Measurements from ENCODE around the gene GUCY1A1. TPM values are rescaled to one million over a fixed set of nuclear protein-coding genes. Genes with fewer than 3 reads are reported as not detected.

Gene GUCY1A1, protein sequence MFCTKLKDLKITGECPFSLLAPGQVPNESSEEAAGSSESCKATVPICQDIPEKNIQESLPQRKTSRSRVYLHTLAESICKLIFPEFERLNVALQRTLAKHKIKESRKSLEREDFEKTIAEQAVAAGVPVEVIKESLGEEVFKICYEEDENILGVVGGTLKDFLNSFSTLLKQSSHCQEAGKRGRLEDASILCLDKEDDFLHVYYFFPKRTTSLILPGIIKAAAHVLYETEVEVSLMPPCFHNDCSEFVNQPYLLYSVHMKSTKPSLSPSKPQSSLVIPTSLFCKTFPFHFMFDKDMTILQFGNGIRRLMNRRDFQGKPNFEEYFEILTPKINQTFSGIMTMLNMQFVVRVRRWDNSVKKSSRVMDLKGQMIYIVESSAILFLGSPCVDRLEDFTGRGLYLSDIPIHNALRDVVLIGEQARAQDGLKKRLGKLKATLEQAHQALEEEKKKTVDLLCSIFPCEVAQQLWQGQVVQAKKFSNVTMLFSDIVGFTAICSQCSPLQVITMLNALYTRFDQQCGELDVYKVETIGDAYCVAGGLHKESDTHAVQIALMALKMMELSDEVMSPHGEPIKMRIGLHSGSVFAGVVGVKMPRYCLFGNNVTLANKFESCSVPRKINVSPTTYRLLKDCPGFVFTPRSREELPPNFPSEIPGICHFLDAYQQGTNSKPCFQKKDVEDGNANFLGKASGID
- under 1 TPM in 1 of 2 experiments, not detected in 1; 0.07 TPM for total RNA-seq

DNA sequence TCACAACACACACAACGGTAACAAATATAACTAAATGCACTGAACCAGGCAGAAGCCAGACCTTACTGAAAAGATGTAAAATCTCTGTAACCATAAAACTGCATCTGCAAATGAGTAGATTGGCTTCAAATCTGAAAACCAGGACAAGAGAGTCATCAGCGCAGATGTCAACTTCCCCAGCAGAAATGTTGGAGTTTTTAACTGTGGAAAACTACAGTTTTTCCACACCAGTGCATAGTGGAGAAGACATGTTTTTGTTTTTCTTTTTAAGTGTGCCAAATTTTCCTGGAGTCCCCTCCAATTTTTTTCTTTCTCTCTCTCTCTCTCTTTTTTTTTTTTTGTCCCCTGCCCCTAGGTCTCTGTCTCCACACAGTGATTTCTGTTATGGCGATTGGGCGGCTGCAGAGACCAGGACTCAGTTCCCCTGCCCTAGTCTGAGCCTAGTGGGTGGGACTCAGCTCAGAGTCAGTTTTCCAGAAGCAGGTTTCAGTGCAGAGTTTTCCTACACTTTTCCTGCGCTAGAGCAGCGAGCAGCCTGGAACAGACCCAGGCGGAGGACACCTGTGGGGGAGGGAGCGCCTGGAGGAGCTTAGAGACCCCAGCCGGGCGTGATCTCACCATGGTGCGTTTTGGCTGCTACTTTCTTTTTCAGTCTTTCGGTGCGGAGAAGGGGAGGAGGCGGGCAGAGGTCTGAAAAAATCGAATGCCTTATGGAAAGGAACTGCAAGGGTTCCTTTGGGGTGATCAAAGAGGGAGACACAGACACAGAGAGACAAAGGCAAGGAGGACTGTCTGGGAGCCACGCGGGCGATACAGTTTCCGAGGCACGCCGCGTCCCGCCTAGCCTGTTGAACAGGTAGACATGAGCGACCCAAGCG lies at the start of gene GUCY1A1:
GUCY1A1 (plus strand) TSS at position 505 of the 878 bp plus-strand sequence. CDS start 30,020 bp downstream, outside the sequence.
- CTCF ChIA-PET, result no interaction called here
- intact Hi-C loops (cut with micrococcal nuclease), result loop anchor here (5.0 kb wide), 1 partner anchor 91 kb away; the partner anchor contains the start of gene GUCY1B1
- H3K36me3 Mint-ChIP-seq (ENCODE audit: low read depth), result no peaks in the 10 kb centered on the region
- DNase-seq, result peak; percentile 23
- H3K27me3 Mint-ChIP-seq (ENCODE audit: low read depth), result peaks cover 57% of the 10 kb centered on the region
- peaks cover 10% of the 10 kb centered on the region for H3K4me1 Mint-ChIP-seq (ENCODE audit: low read depth)
- H3K9me3 Mint-ChIP-seq, result no peaks in the 10 kb centered on the region
- H3K27ac Mint-ChIP-seq, result no peak within 1 kb of the TSS
- H3K4me3 Mint-ChIP-seq, result peak within 1 kb of the TSS; percentile 71

DNA sequence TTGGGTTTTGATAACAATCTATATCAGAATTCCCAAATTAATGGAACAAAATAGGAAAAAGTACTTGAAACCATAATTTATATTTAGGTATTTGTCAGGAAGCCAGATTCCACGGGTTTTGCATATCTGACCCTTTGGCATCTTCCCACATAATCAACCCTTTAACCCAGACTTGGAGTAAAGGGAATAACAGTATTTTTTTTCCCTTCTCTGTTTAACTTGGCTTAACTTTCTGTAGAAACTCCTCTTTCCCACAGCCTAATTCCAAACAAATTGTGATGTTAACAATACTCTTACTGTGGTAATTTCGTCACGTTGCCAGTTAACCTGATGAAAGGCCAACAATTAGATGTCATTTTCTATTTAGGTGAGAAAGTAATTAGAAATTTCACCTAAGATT lies 49.4 kb upstream of the GUCY1A1 start:
- Mint-ChIP-seq H3K36me3 (ENCODE audit: low read depth) (no peaks in the 10 kb centered on the region), H3K9me3 (no peaks in the 10 kb centered on the region), H3K27me3 (ENCODE audit: low read depth) (no peaks in the 10 kb centered on the region), H3K27ac (no peak overlapping the region), H3K4me3 (no peak overlapping the region), H3K4me1 (ENCODE audit: low read depth) (no peaks in the 10 kb centered on the region)
- intact Hi-C loops (cut with micrococcal nuclease), result no loop called here
- CTCF ChIA-PET, result no interaction called here
- no peak for DNase-seq

DNA sequence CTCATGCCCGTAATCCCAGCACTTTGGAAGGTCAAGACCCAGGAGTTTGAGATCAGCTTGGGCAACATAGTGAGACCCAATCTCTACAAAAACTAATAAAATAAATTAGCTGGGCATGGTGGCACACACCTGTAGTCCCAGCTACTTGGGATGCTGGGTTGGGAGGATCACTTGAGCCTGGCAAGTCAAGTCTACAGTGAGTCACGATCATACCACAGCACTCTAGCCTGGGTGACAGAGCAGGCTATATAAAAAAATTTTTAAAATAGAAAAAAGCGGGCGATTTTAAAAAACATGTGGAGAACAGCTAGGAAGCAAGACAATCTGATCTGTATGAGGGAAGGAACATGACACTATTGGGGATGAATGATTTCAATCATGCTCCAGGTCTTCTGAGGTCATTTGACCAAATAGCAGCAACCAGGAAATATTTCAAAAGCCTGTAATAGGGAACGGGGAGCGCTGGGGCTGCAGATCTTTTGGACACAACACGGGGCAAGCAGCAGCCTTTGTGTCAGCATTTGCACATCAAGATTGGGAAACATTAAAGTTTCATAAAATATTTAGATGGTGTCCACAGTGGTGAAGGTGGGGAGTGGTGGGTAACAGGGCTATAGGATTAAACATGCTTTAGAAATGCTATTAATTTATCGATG lies 48.3 kb upstream of the GUCY1A1 start:
- DNase-seq, result no peak
- no peak overlapping the region for H3K27ac Mint-ChIP-seq
- H3K27me3 Mint-ChIP-seq (ENCODE audit: low read depth), result peaks cover 4% of the 10 kb centered on the region
- CTCF ChIA-PET, result no interaction called here
- H3K4me3 Mint-ChIP-seq, result no peak overlapping the region
- intact Hi-C loops (cut with micrococcal nuclease), result no loop called here
- H3K4me1 Mint-ChIP-seq (ENCODE audit: low read depth), result no peaks in the 10 kb centered on the region
- H3K36me3 Mint-ChIP-seq (ENCODE audit: low read depth), result no peaks in the 10 kb centered on the region
- no peaks in the 10 kb centered on the region for H3K9me3 Mint-ChIP-seq

DNA sequence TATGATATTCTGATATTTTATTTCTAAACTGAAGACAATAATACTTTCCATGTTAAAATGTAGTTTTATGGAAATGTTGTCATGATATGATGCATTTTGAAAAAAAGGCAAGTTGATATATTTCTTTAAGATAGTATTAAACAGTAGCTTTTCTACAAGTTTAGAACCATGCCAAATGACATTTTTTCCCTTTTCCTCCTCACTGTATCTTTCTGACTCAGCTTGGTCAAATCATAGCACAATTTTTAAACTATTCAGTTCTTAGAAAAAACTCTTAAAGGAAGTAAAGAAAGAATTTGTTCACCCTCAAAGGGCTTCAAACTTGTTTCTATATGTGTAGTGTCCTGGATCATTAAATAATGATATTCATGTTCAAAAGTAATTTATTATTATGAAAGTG lies 46.0 kb upstream of the GUCY1A1 start:
- peaks cover 4% of the 10 kb centered on the region for H3K27me3 Mint-ChIP-seq (ENCODE audit: low read depth)
- H3K4me1 Mint-ChIP-seq (ENCODE audit: low read depth), result no peaks in the 10 kb centered on the region
- intact Hi-C loops (cut with micrococcal nuclease), result no loop called here
- no peak overlapping the region for H3K27ac Mint-ChIP-seq
- H3K36me3 Mint-ChIP-seq (ENCODE audit: low read depth), result no peaks in the 10 kb centered on the region
- CTCF ChIA-PET, result no interaction called here
- no peaks in the 10 kb centered on the region for H3K9me3 Mint-ChIP-seq
- no peak for DNase-seq
- no peak overlapping the region for H3K4me3 Mint-ChIP-seq

DNA sequence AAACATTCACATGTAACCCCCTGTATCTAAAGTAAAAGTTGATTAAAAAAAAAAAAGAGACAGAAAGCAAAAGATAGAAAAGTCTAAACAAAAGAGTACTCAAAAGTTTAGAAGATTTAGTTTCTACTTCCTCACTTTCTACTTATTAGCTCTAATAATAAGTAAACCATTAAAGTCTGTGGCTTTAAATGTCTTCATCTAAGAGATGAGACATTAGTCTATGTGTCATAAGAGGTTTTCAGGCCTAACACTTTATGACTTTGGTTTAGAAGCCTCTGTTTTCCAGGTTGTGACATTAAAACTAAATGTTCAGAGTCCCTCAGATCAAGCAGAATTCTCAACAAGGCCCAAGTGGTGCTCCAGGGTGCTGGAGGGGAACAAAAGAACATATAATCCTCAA lies 42.2 kb upstream of the GUCY1A1 start:
- intact Hi-C loops (cut with micrococcal nuclease), result no loop called here
- CTCF ChIA-PET, result no interaction called here
- DNase-seq, result no peak
- H3K27me3 Mint-ChIP-seq (ENCODE audit: low read depth), result peaks cover 4% of the 10 kb centered on the region
- no peaks in the 10 kb centered on the region for H3K9me3 Mint-ChIP-seq
- H3K4me1 Mint-ChIP-seq (ENCODE audit: low read depth), result peaks cover 9% of the 10 kb centered on the region
- H3K36me3 Mint-ChIP-seq (ENCODE audit: low read depth), result no peaks in the 10 kb centered on the region
- no peak overlapping the region for H3K27ac Mint-ChIP-seq
- no peak overlapping the region for H3K4me3 Mint-ChIP-seq

DNA sequence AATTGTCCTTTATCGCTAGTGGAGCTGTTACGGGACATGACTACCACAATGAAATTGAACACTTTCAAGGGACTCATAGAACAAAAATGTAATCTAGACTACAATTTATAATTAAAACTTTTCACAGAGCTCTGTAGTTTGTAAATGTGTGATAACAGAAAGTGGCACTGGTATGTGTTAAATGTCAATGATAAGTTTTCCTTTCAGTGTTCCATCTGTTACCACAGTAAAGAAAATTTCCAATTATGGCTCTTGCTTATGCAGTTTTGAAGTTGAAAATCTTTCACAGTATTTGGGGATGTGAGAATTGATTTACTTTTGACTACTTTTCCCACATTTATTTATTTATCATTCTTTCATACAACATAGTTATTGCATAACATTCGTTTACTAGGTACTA lies 40.1 kb upstream of the GUCY1A1 start:
- intact Hi-C loops (cut with micrococcal nuclease), result no loop called here
- CTCF ChIA-PET, result interaction anchor here (1.6 kb wide), 1 partner anchor 10 kb away, joined by 5 read pairs; no protein-coding TSS in a partner anchor
- H3K4me3 Mint-ChIP-seq, result no peak overlapping the region
- H3K36me3 Mint-ChIP-seq (ENCODE audit: low read depth), result no peaks in the 10 kb centered on the region
- peaks cover 14% of the 10 kb centered on the region for H3K4me1 Mint-ChIP-seq (ENCODE audit: low read depth)
- H3K9me3 Mint-ChIP-seq, result no peaks in the 10 kb centered on the region
- no peak for DNase-seq
- H3K27me3 Mint-ChIP-seq (ENCODE audit: low read depth), result peaks cover 4% of the 10 kb centered on the region
- H3K27ac Mint-ChIP-seq, result no peak overlapping the region

DNA sequence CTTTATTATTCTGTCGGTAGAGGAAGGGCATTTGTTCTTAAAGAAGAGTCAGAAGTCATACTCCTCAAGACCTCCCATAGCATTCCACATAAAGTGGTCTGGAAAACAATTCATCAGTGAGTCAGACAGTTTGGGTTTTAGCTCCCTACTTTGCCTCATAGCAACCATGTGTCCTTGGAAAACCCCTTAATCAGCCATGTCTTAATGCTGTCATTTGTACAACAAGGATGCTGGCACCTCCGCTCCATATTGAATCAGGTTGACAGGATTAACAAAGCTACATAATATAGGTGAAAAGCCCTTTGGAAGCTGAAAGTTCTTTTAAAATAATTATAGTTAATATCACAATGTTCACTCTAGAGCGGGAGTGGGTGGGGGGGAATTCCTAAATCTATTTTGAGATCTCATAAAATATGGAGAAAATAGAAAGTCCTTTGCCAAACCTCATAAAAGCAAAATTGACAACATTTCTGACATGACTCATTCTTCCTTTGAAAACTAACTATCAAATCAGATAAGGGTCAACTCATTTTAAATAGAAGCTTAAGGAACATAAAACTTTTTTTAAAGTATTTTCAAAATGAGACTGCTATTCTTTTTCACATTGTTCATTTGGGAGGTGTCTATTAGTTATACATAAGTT lies 37.3 kb upstream of the GUCY1A1 start:
- H3K36me3 Mint-ChIP-seq (ENCODE audit: low read depth), result no peaks in the 10 kb centered on the region
- peaks cover 14% of the 10 kb centered on the region for H3K4me1 Mint-ChIP-seq (ENCODE audit: low read depth)
- CTCF ChIA-PET, result no interaction called here
- no peaks in the 10 kb centered on the region for H3K9me3 Mint-ChIP-seq
- H3K27me3 Mint-ChIP-seq (ENCODE audit: low read depth), result no peaks in the 10 kb centered on the region
- no peak overlapping the region for H3K4me3 Mint-ChIP-seq
- no peak overlapping the region for H3K27ac Mint-ChIP-seq
- no peak for DNase-seq
- intact Hi-C loops (cut with micrococcal nuclease), result no loop called here

DNA sequence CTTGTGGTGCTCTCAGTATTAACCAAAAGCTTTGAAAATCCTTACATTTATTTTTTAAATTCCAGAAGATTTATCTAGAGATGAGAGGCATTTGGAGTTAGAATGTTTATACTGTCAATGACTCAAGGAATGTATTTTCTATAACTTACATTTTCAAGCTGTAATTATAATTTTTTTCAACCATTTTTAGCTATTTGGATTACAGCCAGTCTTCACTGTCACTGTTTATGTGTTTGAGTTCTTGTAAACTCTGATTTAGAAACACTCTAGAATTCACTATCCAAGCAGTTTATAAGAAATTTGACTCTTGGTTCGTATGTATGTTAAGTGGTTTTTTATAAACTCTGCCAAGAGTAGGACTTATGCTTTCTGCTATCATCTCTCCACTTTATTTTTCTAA lies 36.7 kb upstream of the GUCY1A1 start:
- Mint-ChIP-seq H3K9me3 (no peaks in the 10 kb centered on the region), H3K4me3 (no peak overlapping the region), H3K36me3 (ENCODE audit: low read depth) (no peaks in the 10 kb centered on the region), H3K4me1 (ENCODE audit: low read depth) (peaks cover 14% of the 10 kb centered on the region), H3K27ac (no peak overlapping the region), H3K27me3 (ENCODE audit: low read depth) (peaks cover 3% of the 10 kb centered on the region)
- CTCF ChIA-PET, result interaction anchor here (0.7 kb wide), 1 partner anchor 14 kb away, joined by 3 read pairs; no protein-coding TSS in a partner anchor
- intact Hi-C loops (cut with micrococcal nuclease), result no loop called here
- DNase-seq, result no peak

DNA sequence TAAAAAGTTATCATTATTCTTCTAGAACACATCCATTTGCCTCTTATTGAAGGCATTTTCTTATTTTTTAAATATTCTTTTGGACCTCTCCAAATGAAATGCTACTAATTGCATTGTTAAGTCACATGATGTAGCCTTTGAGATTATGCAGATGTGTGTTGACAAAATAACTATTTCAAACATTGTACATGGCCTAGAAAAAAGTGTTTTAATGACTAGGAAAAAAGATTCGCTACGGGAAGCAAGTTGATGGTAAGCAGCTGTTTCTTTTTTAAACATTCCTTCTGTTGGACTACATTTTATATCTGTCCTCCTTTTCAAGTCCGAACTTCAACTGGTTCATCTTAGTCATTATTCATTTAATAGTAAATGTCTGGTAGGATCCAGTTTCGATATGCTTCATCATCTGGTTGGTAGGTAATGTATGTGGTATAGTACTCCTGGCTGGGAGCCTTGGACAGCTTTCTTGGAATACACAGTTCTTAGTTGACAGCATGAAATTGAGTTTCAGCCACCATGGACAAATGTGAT lies 34.3 kb upstream of the GUCY1A1 start:
- no peak overlapping the region for H3K27ac Mint-ChIP-seq
- peaks cover 12% of the 10 kb centered on the region for H3K27me3 Mint-ChIP-seq (ENCODE audit: low read depth)
- CTCF ChIA-PET, result no interaction called here
- H3K4me1 Mint-ChIP-seq (ENCODE audit: low read depth), result peaks cover 14% of the 10 kb centered on the region
- no peak for DNase-seq
- H3K36me3 Mint-ChIP-seq (ENCODE audit: low read depth), result no peaks in the 10 kb centered on the region
- H3K9me3 Mint-ChIP-seq, result no peaks in the 10 kb centered on the region
- intact Hi-C loops (cut with micrococcal nuclease), result no loop called here
- no peak overlapping the region for H3K4me3 Mint-ChIP-seq

DNA sequence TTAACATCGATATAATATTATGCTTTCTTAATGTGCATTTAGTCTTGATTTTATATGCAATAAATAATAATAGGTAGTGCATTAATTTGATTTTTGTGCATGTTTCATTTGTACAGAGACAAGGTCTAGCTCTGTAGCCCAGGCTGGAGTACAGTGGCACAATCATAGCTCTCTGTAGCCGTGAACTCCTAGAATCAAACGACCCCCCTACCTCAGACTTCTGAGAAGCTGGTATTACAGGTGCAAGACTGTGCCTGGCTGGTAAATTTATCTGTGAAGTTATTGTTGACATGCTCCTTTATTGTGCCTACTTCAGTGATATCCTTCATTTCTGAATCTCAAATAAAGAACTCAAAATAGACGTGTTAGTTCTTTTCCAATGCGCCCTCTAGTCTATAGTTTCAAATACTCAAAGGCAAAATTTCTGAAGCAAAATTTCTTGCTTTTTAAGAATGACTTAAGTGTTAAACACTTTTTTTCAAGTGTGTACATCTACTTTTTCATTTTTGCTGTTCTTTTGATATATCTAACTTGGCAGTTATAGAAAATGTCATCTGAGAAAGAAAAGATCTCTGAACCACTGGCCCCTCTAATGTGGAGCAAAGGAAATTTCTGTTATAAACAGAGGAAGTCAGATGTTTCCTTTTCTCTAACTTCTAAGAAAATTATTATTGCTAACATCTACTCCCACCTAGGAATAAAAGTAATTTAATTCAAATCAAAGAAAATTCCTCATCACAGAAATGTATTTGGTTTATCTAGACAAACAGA lies 28.3 kb upstream of the GUCY1A1 start:
- Mint-ChIP-seq H3K9me3 (no peaks in the 10 kb centered on the region), H3K27ac (no peak overlapping the region), H3K27me3 (ENCODE audit: low read depth) (peaks cover 22% of the 10 kb centered on the region), H3K4me3 (no peak overlapping the region), H3K4me1 (ENCODE audit: low read depth) (peaks cover 13% of the 10 kb centered on the region), H3K36me3 (ENCODE audit: low read depth) (no peaks in the 10 kb centered on the region)
- DNase-seq, result no peak
- CTCF ChIA-PET, result no interaction called here
- intact Hi-C loops (cut with micrococcal nuclease), result no loop called here
